Stomach (tissue), 9 donors: Measurements from ENCODE around the gene SYNPO2. TPM values are rescaled to one million over a fixed set of nuclear protein-coding genes. Genes with fewer than 3 reads are reported as not detected.
A peak's percentile ranks its signal among the peaks of the same experiment; 100 is the strongest.
"Not testable (repeated sequence)": the region's sequence is repeated elsewhere in the genome, so short reads cannot be mapped to it uniquely, and the experiment has no call there.

ENCODE experiments used
- DNase-seq, 2 donors: peaks; one replicate each; pipeline versions ENCODE4 v3.0.0 to v3.0.0-alpha.2; 2013 to 2019
- H3K27ac ChIP-seq, 5 donors: fragments of 200-600 bp in 4 of 5; sonication (generic) in 4 of 5; one replicate each; pipeline ENCODE4 v1.5.1; 2013 to 2019; ENCODE audit warnings: mild to moderate bottlenecking in 1 of 5, moderate library complexity in 1 of 5
- H3K27me3 ChIP-seq, 3 donors: fragments of 200-600 bp; sonication (generic); one replicate each; pipeline ENCODE4 v1.5.1; 2017 to 2019; ENCODE audit warnings: mixed run types in 1 of 3
- H3K36me3 ChIP-seq, 4 donors: fragments of 200-600 bp; sonication (generic); 1 replicate in 3 of 4; 2 replicates in 1 of 4; pipeline ENCODE4 v1.5.1; 2016 to 2019
- H3K4me1 ChIP-seq, 4 donors: fragments of 200-600 bp; sonication (generic); one replicate each; pipeline ENCODE4 v1.5.1; 2016 to 2019
- H3K4me3 ChIP-seq, 4 donors: fragments of 200-600 bp; sonication (generic) in 3 of 4; one replicate each; pipeline ENCODE4 v1.5.1; 2016 to 2019; ENCODE audit warnings: mild to moderate bottlenecking in 1 of 4
- H3K9me3 ChIP-seq, 4 donors: fragments of 200-600 bp; sonication (generic); one replicate each; pipeline ENCODE4 v1.5.1; 2016 to 2019
- CTCF ChIP-seq, 7 experiments: fragments of 450-650 bp in 4 of 7; fragments of 200-600 bp in 3 of 7; sonication (generic) in 3 of 7; IDR thresholded peaks; one replicate each; pipeline ENCODE4 v1.5.1; 2016 to 2019; ENCODE audit warnings: antibody characterized with exemption in 7 of 7, control low read depth in 2 of 7, mild to moderate bottlenecking in 1 of 7
- EP300 ChIP-seq: sonication (generic); formaldehyde crosslinking; IDR thresholded peaks from one replicate; pipeline ENCODE4 v1.6.1; 2017; ENCODE audit warnings: antibody characterized with exemption
- POLR2A ChIP-seq, 4 donors: fragments of 450-650 bp; IDR thresholded peaks; one replicate each; pipeline ENCODE4 v1.6.1; 2016; ENCODE audit warnings: antibody characterized with exemption in 4 of 4, control low read depth in 2 of 4, mild to moderate bottlenecking in 1 of 4, moderate library complexity in 1 of 4
- POLR2AphosphoS5 ChIP-seq, 3 donors: sonication (generic); formaldehyde crosslinking; IDR thresholded peaks; one replicate each; pipeline ENCODE4 v1.6.1; 2016; ENCODE audit warnings: antibody characterized with exemption in 3 of 3
- WGBS, 5 donors: extraction: QIAGEN DNeasy Blood & Tissue Kit in 3 of 5; methylation state at CpG; one replicate each; pipeline versions ENCODE4 v1.1.5 to v1.1.7; 2013 to 2018; 5-methylcytosine and 5-hydroxymethylcytosine counted together
- intact Hi-C: fragments of 100-400 bp; cut with DNase I; formaldehyde crosslinking; loops from one replicate; pipeline ENCODE4 v1.15.1; 2023; ENCODE audit warnings: low total_unique reads
- polyA plus RNA-seq, 3 donors: library from polyadenylated mRNA; stranded (reverse); fragments of 200-250 nt; gene quantifications; one replicate each; pipeline ENCODE4 v1.2.3, GENCODE V29; 2013
- total RNA-seq, 5 donors: library from RNA; depleted of rRNA; stranded (reverse); fragments of >200 nt; gene quantifications; one replicate each; pipeline versions ENCODE4 v1.1.0 to v1.2.3, GENCODE V29; 2014 to 2016
- donor health status: healthy with polysubstance abuse.
- donor health status: Bipolar disorder and iron deficiency.
- donor health status: healthy.

SYNPO2 gene
- total and polyA plus RNA-seq, 8 donors = 24.8 to 644 (median 150) TPM

GRCh38 chr4:118869808-118870342, 18.8 kb upstream of the SYNPO2 start:
- Histone ChIP-seq H3K27ac (no peak overlapping the region), H3K27me3 (no peaks in the 10 kb centered on the region), H3K4me1 (peaks cover 0 to 14% (median 0%) of the 10 kb centered on the region in 4 donors), H3K4me3 (no peak overlapping the region), H3K9me3 (no peaks in the 10 kb centered on the region), H3K36me3 (no peaks in the 10 kb centered on the region)
- DNase-seq = peak in 1 of 2 donors; percentile 57
- intact Hi-C loops = loop anchor here (10.0 kb wide), 1 partner anchor 95 kb away; no protein-coding TSS in a partner anchor
- WGBS, 5 donors = 55 to 69% (median 60%) methylated on average over 2 of the region's 2 CpGs
- TF ChIP-seq POLR2A (IDR thresholded peaks at IDR 0.05) (no peak), CTCF (IDR thresholded peaks at IDR 0.05) (no peak), EP300 (no peak), POLR2AphosphoS5 (IDR thresholded peaks at IDR 0.05) (no peak)

- intact Hi-C loops = no loop called here
- Histone ChIP-seq H3K4me1 (peaks cover 0 to 7% (median 0%) of the 10 kb centered on the region in 4 donors), H3K9me3 (no peaks in the 10 kb centered on the region), H3K27me3 (no peaks in the 10 kb centered on the region), H3K27ac (no peak overlapping the region), H3K36me3 (no peaks in the 10 kb centered on the region), H3K4me3 (no peak overlapping the region)
- no peak for DNase-seq
- TF ChIP-seq POLR2A (IDR thresholded peaks at IDR 0.05) = no peak
- no peak for TF ChIP-seq POLR2AphosphoS5 (IDR thresholded peaks at IDR 0.05)
- no peak for TF ChIP-seq CTCF (IDR thresholded peaks at IDR 0.05)
- TF ChIP-seq EP300 = no peak
- WGBS, 5 donors = 75 to 88% (median 83%) methylated on average over 4 of the region's 4 CpGs
Measured at GRCh38 chr4:118872181-118872580, 16.5 kb upstream of the SYNPO2 start.

- TF ChIP-seq POLR2AphosphoS5 (IDR thresholded peaks at IDR 0.05) (no peak), EP300 (no peak), CTCF (IDR thresholded peaks at IDR 0.05) (no peak), POLR2A (IDR thresholded peaks at IDR 0.05) (no peak)
- intact Hi-C loops = no loop called here
- H3K4me3 ChIP-seq = no peak overlapping the region
- 82 to 86% (median 84%) methylated on average over 6 of the region's 6 CpGs for WGBS, 5 donors
- no peak for DNase-seq
- H3K9me3 ChIP-seq = no peaks in the 10 kb centered on the region
- H3K36me3 ChIP-seq = no peaks in the 10 kb centered on the region
- no peaks in the 10 kb centered on the region for H3K4me1 ChIP-seq
- H3K27ac ChIP-seq = no peak overlapping the region
- H3K27me3 ChIP-seq = no peaks in the 10 kb centered on the region
Measured at GRCh38 chr4:118877797-118878196, 10.9 kb upstream of the SYNPO2 start.

GRCh38 chr4:118878507-118878906, 10.1 kb upstream of the SYNPO2 start:
- H3K9me3 ChIP-seq, H3K4me3 ChIP-seq, intact Hi-C loops, H3K4me1 ChIP-seq, H3K27me3 ChIP-seq, H3K27ac ChIP-seq, DNase-seq, H3K36me3 ChIP-seq: not testable (repeated sequence)
- 94 to 99% (median 97%) methylated on average over 9 of the region's 9 CpGs for WGBS, 5 donors

GRCh38 chr4:118879409-118879808, 9.2 kb upstream of the SYNPO2 start:
- Histone ChIP-seq H3K27me3 (no peaks in the 10 kb centered on the region), H3K27ac (no peak overlapping the region), H3K9me3 (no peaks in the 10 kb centered on the region), H3K4me1 (no peaks in the 10 kb centered on the region), H3K36me3 (no peaks in the 10 kb centered on the region), H3K4me3 (no peak overlapping the region)
- intact Hi-C loops = no loop called here
- 80 to 88% (median 86%) methylated on average over 7 of the region's 7 CpGs for WGBS, 5 donors
- no peak for TF ChIP-seq EP300
- TF ChIP-seq POLR2A (IDR thresholded peaks at IDR 0.05) = no peak
- no peak for TF ChIP-seq POLR2AphosphoS5 (IDR thresholded peaks at IDR 0.05)
- no peak for TF ChIP-seq CTCF (IDR thresholded peaks at IDR 0.05)
- no peak for DNase-seq
